Colon (tissue), 2 donors: ENCODE data around the gene TMEM14A.
"Not testable (repeated sequence)": the region's sequence is repeated elsewhere in the genome, so short reads cannot be mapped to it uniquely, and the experiment has no call there.

Experiments used
- FAIRE-seq: peaks from 2 replicates; lab custom pipeline; 2012; peaks lifted over from hg19 to GRCh38; lab: Jason Lieb, UNC
- donor health status: control.
- donor health status: control.

TMEM14A gene

GRCh38 chr6:52670502-52671409 is at the start of gene TMEM14A:
Gene TMEM14A (plus strand): TSS chr6:52671113. CDS start chr6:52677103, 5,990 bp downstream.
- no peak for FAIRE-seq

- no peak for FAIRE-seq
Observed at GRCh38 chr6:52621631-52622030, 49.3 kb upstream of the TMEM14A start.

GRCh38 chr6:52622810-52623209 is 48.1 kb upstream of the TMEM14A start:
- no peak for FAIRE-seq

- FAIRE-seq = no peak
Observed at GRCh38 chr6:52632011-52632410, 38.9 kb upstream of the TMEM14A start.

GRCh38 chr6:52634211-52634610 is 36.7 kb upstream of the TMEM14A start:
- FAIRE-seq = no peak

- no peak for FAIRE-seq
Observed at GRCh38 chr6:52635049-52635577, 35.8 kb upstream of the TMEM14A start.

GRCh38 chr6:52636830-52637229 is 34.1 kb upstream of the TMEM14A start:
- no peak for FAIRE-seq

- no peak for FAIRE-seq
Observed at GRCh38 chr6:52639493-52639892, 31.4 kb upstream of the TMEM14A start.

- FAIRE-seq = no peak
Observed at GRCh38 chr6:52640170-52640569, 30.7 kb upstream of the TMEM14A start.

- FAIRE-seq = no peak
Observed at GRCh38 chr6:52640916-52641315, 30.0 kb upstream of the TMEM14A start.

GRCh38 chr6:52641388-52641787 is 29.5 kb upstream of the TMEM14A start:
- no peak for FAIRE-seq

GRCh38 chr6:52641826-52642225 is 29.1 kb upstream of the TMEM14A start:
- no peak for FAIRE-seq

- no peak for FAIRE-seq
Observed at GRCh38 chr6:52642368-52642767, 28.5 kb upstream of the TMEM14A start.

GRCh38 chr6:52643158-52643557 is 27.8 kb upstream of the TMEM14A start:
- no peak for FAIRE-seq

- no peak for FAIRE-seq
Observed at GRCh38 chr6:52644253-52644652, 26.7 kb upstream of the TMEM14A start.

- no peak for FAIRE-seq
Observed at GRCh38 chr6:52645976-52646375, 24.9 kb upstream of the TMEM14A start.

GRCh38 chr6:52647199-52647598 is 23.7 kb upstream of the TMEM14A start:
- FAIRE-seq = no peak

- no peak for FAIRE-seq
Observed at GRCh38 chr6:52649536-52650160, 21.3 kb upstream of the TMEM14A start.

- FAIRE-seq = no peak
Observed at GRCh38 chr6:52650941-52651340, 20.0 kb upstream of the TMEM14A start.

GRCh38 chr6:52653151-52653550 is 17.8 kb upstream of the TMEM14A start:
- FAIRE-seq = no peak

GRCh38 chr6:52654007-52654406 is 16.9 kb upstream of the TMEM14A start:
- no peak for FAIRE-seq

GRCh38 chr6:52654592-52654991 is 16.3 kb upstream of the TMEM14A start:
- FAIRE-seq = no peak

- FAIRE-seq = not testable (repeated sequence)
Observed at GRCh38 chr6:52655941-52656340, 15.0 kb upstream of the TMEM14A start.
